RWPE2 (cell line): ENCODE measurements around the gene ERBIN.
A peak's percentile ranks its signal among the peaks of the same experiment; 100 is the strongest.
"Not testable (repeated sequence)": the region's sequence is repeated elsewhere in the genome, so short reads cannot be mapped to it uniquely, and the experiment has no call there.

Experiments
- ATAC-seq: fragments of 200-7000 bp; cut with Tn5 transposase; 3 replicates; pipeline ENCODE4 v1.9.1; 2021; ENCODE audit warnings: low read depth
- DNase-seq: peaks from one replicate; pipeline ENCODE4 v3.0.0-alpha.2; 2020; ENCODE audit warnings: low spot score
- H3K27ac ChIP-seq: fragments of 450-650 bp; 2 replicates; pipeline ENCODE4 v1.5.1; 2017; ENCODE audit warnings: mild to moderate bottlenecking; ENCODE audit not compliant: poor library complexity, severe bottlenecking
- H3K27me3 ChIP-seq: fragments of 250-450 bp; sonication (Bioruptor Pico); 2 replicates; pipeline ENCODE4 v1.5.1; 2021; ENCODE audit warnings: mild to moderate bottlenecking, moderate library complexity; ENCODE audit not compliant: insufficient read depth, poor library complexity, severe bottlenecking
- H3K36me3 ChIP-seq: fragments of 250-450 bp; sonication (Bioruptor Pico); 2 replicates; pipeline ENCODE4 v1.5.1; 2020; ENCODE audit warnings: low read depth, mild to moderate bottlenecking, moderate library complexity
- H3K4me1 ChIP-seq: fragments of 250-450 bp; sonication (Bioruptor Pico); 2 replicates; pipeline ENCODE4 v1.5.1; 2021; ENCODE audit warnings: mild to moderate bottlenecking, moderate library complexity; ENCODE audit not compliant: insufficient read depth, poor library complexity, severe bottlenecking
- H3K4me3 ChIP-seq: fragments of 250-450 bp; sonication (Bioruptor Pico); 2 replicates; pipeline ENCODE4 v1.5.1; 2021; ENCODE audit warnings: mild to moderate bottlenecking, moderate library complexity; ENCODE audit not compliant: severe bottlenecking
- H3K9me3 ChIP-seq: fragments of 250-450 bp; sonication (Bioruptor Pico); 2 replicates; pipeline ENCODE4 v1.5.1; 2021; ENCODE audit warnings: mild to moderate bottlenecking, moderate library complexity; ENCODE audit not compliant: severe bottlenecking
- CTCF ChIP-seq: fragments of 450-650 bp; IDR thresholded peaks from one replicate; pipeline ENCODE4 v1.5.1; 2017; ENCODE audit warnings: mild to moderate bottlenecking, moderate library complexity; ENCODE audit not compliant: poor library complexity, severe bottlenecking

The ERBIN gene

DNA sequence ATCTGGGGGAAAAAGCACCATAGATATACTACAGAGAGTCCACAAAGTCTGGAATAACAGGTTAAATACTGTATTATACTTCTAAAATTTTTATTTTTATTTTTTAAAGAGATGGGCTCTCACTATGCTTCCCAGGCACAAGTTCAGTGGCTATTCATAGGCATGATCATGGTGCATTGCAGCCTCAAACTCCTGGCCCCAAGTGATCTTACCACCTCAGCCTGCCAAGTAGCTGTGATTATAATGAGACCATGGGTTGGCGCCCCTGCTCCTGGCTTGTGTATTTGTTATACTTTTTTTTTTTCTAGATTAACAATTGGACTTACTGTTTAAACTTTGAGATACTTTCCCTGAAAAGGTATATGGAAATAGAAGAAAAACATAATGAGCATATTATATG, 25.9 kb downstream of the ERBIN start:
- Histone ChIP-seq H3K4me1 (no peaks in the 10 kb centered on the region), H3K36me3 (peaks cover 7% of the 10 kb centered on the region; the same call in 1 of the 2 replicates), H3K4me3 (no peak overlapping the region), H3K27ac (no peak overlapping the region), H3K9me3 (no peaks in the 10 kb centered on the region), H3K27me3 (no peaks in the 10 kb centered on the region)
- DNase-seq = no peak
- ATAC-seq = no peak
- no peak for TF ChIP-seq CTCF

GRCh38 chr5:65954200-65954599, 27.8 kb downstream of the ERBIN start:
- Histone ChIP-seq H3K4me3 (no peak overlapping the region), H3K27me3 (no peaks in the 10 kb centered on the region), H3K36me3 (peaks cover 7% of the 10 kb centered on the region; the same call in 1 of the 2 replicates), H3K27ac (no peak overlapping the region), H3K9me3 (no peaks in the 10 kb centered on the region), H3K4me1 (no peaks in the 10 kb centered on the region)
- no peak for TF ChIP-seq CTCF
- no peak for DNase-seq
- ATAC-seq = no peak

DNA sequence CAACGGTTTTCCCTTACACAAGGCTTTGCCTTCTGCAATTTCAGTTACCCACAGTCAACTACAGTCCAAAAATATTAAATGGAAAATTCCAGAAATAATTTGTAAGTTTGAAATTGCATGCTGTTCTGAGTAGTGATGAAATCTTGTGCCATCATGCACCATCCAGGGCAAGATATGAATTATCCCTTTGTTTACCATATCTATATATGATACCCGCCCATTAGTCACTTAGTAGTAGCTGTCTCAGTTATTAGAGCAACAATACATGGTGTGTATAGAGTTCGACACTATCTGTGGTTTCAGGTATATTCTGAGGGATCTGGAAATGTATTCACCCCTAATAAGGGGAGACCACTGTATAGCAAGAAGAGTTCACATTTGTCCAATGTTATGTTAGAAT, 29.4 kb downstream of the ERBIN start:
- no peak for DNase-seq
- H3K9me3 ChIP-seq = no peaks in the 10 kb centered on the region
- no peaks in the 10 kb centered on the region for H3K4me1 ChIP-seq
- H3K27ac ChIP-seq = no peak overlapping the region
- no peak overlapping the region for H3K4me3 ChIP-seq
- H3K27me3 ChIP-seq = no peaks in the 10 kb centered on the region
- peak; percentile 42; the same call in 1 of the 3 replicates for ATAC-seq
- peaks cover 7% of the 10 kb centered on the region; the same call in 1 of the 2 replicates for H3K36me3 ChIP-seq
- TF ChIP-seq CTCF = no peak

- not testable (repeated sequence) for H3K4me3 ChIP-seq, H3K27me3 ChIP-seq, H3K4me1 ChIP-seq, H3K36me3 ChIP-seq, H3K9me3 ChIP-seq, H3K27ac ChIP-seq, ATAC-seq, DNase-seq
Measured at GRCh38 chr5:65957703-65958102, 31.3 kb downstream of the ERBIN start.

DNA sequence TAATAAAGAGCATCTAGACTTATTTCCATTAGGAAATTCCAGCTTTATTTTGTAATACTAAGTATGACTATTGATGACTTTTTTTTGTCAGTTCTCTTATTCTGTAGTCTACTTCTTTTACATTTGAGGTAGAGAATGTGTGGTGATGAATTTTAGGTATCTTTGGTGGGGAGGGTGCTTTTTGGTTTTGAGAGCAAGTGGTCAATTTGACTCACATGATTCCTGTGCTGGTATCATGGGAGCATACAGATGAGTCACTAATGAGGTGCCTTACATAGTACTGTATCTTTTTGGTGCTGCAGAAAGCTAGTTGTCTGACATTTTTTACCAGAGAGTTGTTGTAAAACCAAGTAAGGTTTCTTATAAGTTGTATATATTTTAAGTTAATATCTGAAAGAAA, 35.3 kb downstream of the ERBIN start:
- Histone ChIP-seq H3K27ac (no peak overlapping the region), H3K4me3 (no peak overlapping the region), H3K36me3 (no peaks in the 10 kb centered on the region), H3K9me3 (no peaks in the 10 kb centered on the region), H3K4me1 (peaks cover 7% of the 10 kb centered on the region), H3K27me3 (no peaks in the 10 kb centered on the region)
- DNase-seq (no peak), ATAC-seq (peak; percentile 84)
- TF ChIP-seq CTCF = no peak
